ENCODE measurements around the gene HIF1AN.
"Not testable (repeated sequence)": the region's sequence is repeated elsewhere in the genome, so short reads cannot be mapped to it uniquely, and the experiment has no call there.

The HIF1AN gene

GRCh38 chr10:100561005-100561404, 25.3 kb downstream of the HIF1AN start:
- no peak for DNase-seq (ENCODE audit: low read depth, low spot score)
- no peak overlapping the region for H3K4me3 ChIP-seq (ENCODE audit: low read length)

- no peak for DNase-seq (ENCODE audit: low read depth, low spot score)
- H3K4me3 ChIP-seq (ENCODE audit: low read length), result no peak overlapping the region
Observed at GRCh38 chr10:100562008-100562672, 26.4 kb downstream of the HIF1AN start.

- no peak overlapping the region for H3K4me3 ChIP-seq (ENCODE audit: low read length)
- DNase-seq (ENCODE audit: low read depth, low spot score), result peak; percentile 62
Observed at GRCh38 chr10:100565206-100565985, 29.7 kb downstream of the HIF1AN start.

GRCh38 chr10:100566561-100566960, 30.8 kb downstream of the HIF1AN start:
- no peak for DNase-seq (ENCODE audit: low read depth, low spot score)
- no peak overlapping the region for H3K4me3 ChIP-seq (ENCODE audit: low read length)

- no peak for DNase-seq (ENCODE audit: low read depth, low spot score)
- no peak overlapping the region for H3K4me3 ChIP-seq (ENCODE audit: low read length)
Observed at GRCh38 chr10:100567249-100567648, 31.5 kb downstream of the HIF1AN start.

GRCh38 chr10:100567826-100568225, 32.1 kb downstream of the HIF1AN start:
- H3K4me3 ChIP-seq (ENCODE audit: low read length), result no peak overlapping the region
- no peak for DNase-seq (ENCODE audit: low read depth, low spot score)

GRCh38 chr10:100568912-100569311, 33.2 kb downstream of the HIF1AN start:
- H3K4me3 ChIP-seq (ENCODE audit: low read length), result no peak overlapping the region
- DNase-seq (ENCODE audit: low read depth, low spot score), result no peak

- no peak for DNase-seq (ENCODE audit: low read depth, low spot score)
- H3K4me3 ChIP-seq (ENCODE audit: low read length), result no peak overlapping the region
Observed at GRCh38 chr10:100569687-100570481, 34.1 kb downstream of the HIF1AN start.

GRCh38 chr10:100570506-100570905, 34.8 kb downstream of the HIF1AN start:
- no peak overlapping the region for H3K4me3 ChIP-seq (ENCODE audit: low read length)
- DNase-seq (ENCODE audit: low read depth, low spot score), result no peak

- no peak for DNase-seq (ENCODE audit: low read depth, low spot score)
- no peak overlapping the region for H3K4me3 ChIP-seq (ENCODE audit: low read length)
Observed at GRCh38 chr10:100571084-100571856, 35.5 kb downstream of the HIF1AN start.

- DNase-seq (ENCODE audit: low read depth, low spot score); H3K4me3 ChIP-seq (ENCODE audit: low read length): not testable (repeated sequence)
Observed at GRCh38 chr10:100575146-100575545, 39.4 kb downstream of the HIF1AN start.

GRCh38 chr10:100575585-100576281, 40.0 kb downstream of the HIF1AN start:
- no peak overlapping the region for H3K4me3 ChIP-seq (ENCODE audit: low read length)
- no peak for DNase-seq (ENCODE audit: low read depth, low spot score)

- H3K4me3 ChIP-seq (ENCODE audit: low read length), result no peak overlapping the region
- DNase-seq (ENCODE audit: low read depth, low spot score), result no peak
Observed at GRCh38 chr10:100576282-100576635, 40.5 kb downstream of the HIF1AN start.

- H3K4me3 ChIP-seq (ENCODE audit: low read length), result no peak overlapping the region
- no peak for DNase-seq (ENCODE audit: low read depth, low spot score)
Observed at GRCh38 chr10:100579261-100580090, 43.7 kb downstream of the HIF1AN start.

GRCh38 chr10:100586959-100587358, 51.2 kb downstream of the HIF1AN start:
- DNase-seq (ENCODE audit: low read depth, low spot score), result no peak
- H3K4me3 ChIP-seq (ENCODE audit: low read length), result no peak overlapping the region

GRCh38 chr10:100598166-100598565, 62.4 kb downstream of the HIF1AN start:
- no peak overlapping the region for H3K4me3 ChIP-seq (ENCODE audit: low read length)
- no peak for DNase-seq (ENCODE audit: low read depth, low spot score)

GRCh38 chr10:100600218-100600617, 64.5 kb downstream of the HIF1AN start:
- no peak overlapping the region for H3K4me3 ChIP-seq (ENCODE audit: low read length)
- no peak for DNase-seq (ENCODE audit: low read depth, low spot score)

GRCh38 chr10:100607439-100607838, 71.7 kb downstream of the HIF1AN start:
- DNase-seq (ENCODE audit: low read depth, low spot score), result no peak
- H3K4me3 ChIP-seq (ENCODE audit: low read length), result no peak overlapping the region

Data from Jurkat, Clone E6-1 (cell line).